GM18507 (cell line): ENCODE measurements around the gene RBM20.
"Not testable (repeated sequence)": the region's sequence is repeated elsewhere in the genome, so short reads cannot be mapped to it uniquely, and the experiment has no call there.

Experiments used
- DNase-seq: peaks from one replicate; pipeline ENCODE4 v3.0.0; 2011; ENCODE audit warnings: low read depth; ENCODE audit not compliant: insufficient read length; ENCODE audit errors: extremely low spot score
- FAIRE-seq: peaks from 2 replicates; lab custom pipeline; 2011; peaks lifted over from hg19 to GRCh38; lab: Jason Lieb, UNC

RBM20 gene

DNA sequence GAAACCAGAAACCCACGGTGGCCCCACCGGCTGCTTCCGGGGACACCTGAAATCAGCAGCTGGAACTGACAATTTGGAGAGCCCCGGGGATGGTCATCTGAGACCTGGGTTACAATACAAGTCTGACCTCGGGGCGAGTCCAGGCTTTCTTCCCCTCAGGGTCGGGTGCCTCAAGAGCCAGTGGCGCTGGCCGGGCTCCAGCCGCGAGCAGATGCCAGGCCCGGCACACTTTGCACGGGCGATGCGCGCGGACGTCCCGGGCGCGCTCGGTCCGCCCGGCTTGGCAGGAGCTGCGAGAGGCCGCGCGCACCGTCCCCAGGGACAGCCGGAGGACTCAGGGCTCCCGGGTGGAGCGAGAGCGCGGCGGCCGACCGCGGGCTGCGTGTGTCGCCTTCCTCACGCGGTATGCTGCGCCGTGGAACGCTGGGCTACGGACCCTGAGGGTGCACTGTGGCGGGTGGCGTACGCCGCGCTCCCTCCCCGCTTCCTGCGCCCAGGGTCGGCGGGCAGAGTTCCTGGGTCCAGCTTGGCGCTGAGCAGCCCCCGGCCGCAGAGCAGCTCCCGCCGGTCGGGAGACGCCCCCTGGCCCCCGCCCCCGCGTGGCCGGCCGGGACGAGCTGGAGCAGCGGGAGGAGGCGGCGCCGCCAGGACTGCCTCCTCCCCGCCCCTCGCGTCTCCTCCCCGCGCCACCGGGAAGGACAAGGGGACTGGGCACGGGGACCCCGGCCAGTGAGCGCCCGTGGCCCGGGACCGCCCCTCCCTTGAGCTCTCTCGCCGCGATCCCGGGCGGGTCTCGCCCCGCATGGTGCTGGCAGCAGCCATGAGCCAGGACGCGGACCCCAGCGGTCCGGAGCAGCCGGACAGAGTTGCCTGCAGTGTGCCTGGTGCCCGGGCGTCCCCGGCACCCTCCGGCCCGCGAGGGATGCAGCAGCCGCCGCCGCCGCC, at the start of gene RBM20:
Gene RBM20 (plus strand): TSS at position 684 of the 945 bp plus-strand sequence. CDS start 119 bp downstream, at position 803.
- FAIRE-seq (no peak), DNase-seq (no peak)

DNA sequence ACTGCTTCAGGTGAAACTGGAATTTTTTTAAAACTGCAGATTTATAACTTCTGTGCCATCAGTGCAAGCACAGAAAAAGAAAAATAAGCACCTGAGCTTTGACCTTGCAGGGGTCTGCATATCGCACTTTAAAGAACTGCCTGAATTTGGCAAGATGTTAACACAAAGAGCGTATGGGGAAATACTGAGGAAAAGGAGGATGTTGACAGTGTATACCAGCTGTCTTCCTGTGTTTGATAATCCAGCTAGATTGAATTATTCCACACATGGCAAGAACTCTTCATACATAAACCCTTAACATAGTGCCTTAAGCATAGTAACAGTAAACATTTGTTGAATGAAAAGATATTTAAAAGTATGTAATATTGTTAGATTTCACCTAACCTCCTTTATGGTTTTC, 46.7 kb upstream of the RBM20 start:
- FAIRE-seq, result no peak
- no peak for DNase-seq

DNA sequence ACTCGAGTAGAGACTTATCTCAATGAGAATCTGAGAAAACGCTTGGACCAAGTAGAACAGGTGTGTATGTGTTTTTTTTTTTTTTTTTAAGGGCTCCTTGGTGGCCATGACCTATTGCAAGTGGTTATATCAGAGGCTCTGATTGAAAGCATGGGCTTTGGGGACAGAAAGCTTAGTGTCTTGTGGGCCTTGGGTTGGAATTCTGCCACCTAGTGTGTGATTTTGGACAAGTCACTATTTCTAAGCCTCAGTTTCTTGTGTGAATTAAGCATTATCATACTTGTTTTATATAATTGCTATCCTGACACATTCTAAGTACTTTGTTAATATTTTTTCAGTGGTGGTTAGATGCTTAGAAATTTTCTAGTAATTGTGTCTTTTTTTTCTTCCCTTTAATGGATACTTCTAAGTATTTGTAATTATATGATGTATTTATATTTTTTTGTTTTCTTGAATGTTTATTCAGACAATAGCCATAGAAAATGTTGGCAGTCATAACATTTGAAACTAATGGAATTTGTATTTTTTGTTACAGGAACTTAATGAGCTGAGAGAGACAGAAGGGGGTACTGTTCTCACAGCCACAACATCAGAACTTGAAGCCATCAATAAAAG, 43.5 kb upstream of the RBM20 start:
- DNase-seq (no peak), FAIRE-seq (peak; percentile 86)

DNA sequence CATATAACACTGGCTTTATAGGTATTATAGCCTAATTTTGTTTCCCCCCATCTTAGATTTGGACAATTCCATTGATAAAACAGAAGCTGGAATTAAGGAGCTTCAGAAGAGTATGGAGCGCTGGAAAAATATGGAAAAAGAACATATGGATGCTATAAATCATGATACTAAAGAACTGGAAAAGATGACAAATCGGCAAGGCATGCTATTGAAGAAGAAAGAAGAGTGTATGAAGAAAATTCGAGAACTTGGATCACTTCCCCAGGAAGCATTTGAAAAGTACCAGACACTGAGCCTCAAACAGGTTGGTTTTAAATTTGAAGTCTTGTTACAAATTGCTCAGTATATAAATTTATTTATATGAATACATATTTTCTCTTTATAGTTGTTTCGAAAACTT, 42.6 kb upstream of the RBM20 start:
- FAIRE-seq, result no peak

DNA sequence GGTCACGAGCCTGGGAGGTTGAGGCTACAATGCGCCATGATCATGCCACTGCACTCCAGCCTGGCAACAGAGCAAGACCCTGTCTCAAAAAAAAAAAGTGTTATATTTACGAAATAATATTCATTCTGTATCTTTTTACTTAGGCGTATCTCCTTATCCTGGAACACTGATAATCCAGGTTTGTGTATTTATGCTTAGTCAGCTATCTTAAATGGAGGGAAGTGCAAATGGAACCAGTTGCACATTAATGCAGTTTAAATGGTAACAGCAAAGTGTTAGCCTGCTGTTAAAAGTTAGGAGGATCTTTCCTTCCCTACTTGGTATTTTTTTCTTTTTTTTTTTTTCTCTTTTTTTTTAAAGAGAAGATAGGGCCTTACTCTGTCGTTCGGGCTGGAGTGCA, 36.0 kb upstream of the RBM20 start:
- no peak for DNase-seq
- FAIRE-seq, result no peak

More for the DNA sequence above, 42.6 kb upstream of the RBM20 start:
- DNase-seq, result no peak

DNA sequence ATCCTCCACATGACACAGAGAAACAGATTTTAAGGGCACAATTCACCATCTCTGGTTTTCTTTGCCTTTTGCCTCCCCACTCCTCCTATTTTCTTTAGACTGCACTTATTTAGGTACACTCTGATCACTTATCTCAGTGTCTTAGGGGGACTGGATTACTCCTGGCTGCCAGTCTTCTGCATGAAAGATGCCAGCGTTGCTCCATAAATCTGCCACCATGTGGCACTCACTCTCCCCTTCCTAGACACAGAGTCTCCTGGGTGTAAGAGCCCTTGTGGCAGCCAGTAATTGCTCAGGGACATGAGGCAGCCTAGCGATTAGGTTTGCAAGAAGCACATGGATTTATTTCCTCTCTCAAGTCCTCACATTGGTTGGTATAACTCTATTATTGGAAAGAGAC, 34.5 kb upstream of the RBM20 start:
- FAIRE-seq (no peak), DNase-seq (no peak)

DNA sequence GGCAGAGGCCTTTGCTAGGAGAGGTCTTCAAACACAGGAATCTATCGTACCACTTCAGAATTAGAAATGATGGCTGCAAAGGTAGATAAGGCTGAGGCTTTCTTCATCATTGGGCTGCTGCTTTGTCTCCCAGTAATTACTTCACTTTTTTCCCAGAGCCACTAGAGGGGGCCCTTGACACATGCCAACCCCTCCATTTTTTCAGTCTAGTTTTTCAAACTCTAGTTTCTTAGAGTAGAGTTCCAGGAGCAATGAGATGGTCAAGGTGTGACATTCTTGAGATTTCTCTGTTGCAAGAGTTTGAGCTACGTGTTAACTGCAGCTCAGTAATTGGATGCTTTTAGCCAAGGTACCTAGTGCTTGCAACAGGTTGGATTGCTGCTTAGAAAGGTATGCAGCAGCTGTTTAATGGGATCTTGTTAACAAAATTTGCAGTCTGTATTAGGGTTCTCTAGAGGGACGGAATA, 33.8 kb upstream of the RBM20 start:
- DNase-seq (peak; percentile 30), FAIRE-seq (peak; percentile 87)

DNA sequence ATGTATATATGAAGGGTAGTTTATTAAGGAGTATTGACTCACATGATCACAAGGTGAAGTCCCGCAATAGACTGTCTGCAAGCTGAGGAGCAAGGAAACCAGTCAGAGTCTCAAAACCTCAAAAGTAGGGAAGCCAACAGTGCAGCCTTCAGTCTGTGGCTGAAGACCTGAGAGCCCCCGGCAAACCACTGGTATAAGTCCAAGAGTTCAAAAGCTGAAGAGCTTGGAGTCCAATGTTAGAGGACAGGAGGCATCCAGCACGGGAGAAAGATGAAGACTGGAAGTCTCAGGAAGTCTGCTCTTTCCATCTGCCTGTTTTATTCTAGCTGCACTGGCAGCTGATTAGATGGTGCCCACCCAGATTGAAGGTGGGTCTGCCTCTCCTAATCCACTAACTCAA, 33.4 kb upstream of the RBM20 start:
- DNase-seq, FAIRE-seq: not testable (repeated sequence)

DNA sequence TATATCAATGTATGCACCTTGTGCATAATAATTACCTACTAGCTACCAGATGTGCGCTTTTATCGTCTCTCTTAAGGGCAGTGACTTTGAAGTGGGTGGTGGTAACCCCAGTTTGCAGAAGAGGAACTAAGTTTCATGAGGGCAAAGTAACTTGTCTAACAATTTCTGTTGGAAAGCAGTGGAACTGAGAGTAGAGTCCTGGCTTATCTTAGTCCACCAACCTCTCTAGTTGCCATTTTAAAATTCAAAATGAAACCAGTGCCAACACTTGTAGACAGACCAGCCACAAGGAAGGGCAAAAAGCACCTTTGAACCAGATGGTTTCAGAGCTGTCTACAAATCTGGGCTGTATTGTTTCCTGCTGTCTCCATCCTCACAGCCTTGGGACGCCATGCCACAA, 32.0 kb upstream of the RBM20 start:
- DNase-seq (no peak), FAIRE-seq (peak; percentile 48)

DNA sequence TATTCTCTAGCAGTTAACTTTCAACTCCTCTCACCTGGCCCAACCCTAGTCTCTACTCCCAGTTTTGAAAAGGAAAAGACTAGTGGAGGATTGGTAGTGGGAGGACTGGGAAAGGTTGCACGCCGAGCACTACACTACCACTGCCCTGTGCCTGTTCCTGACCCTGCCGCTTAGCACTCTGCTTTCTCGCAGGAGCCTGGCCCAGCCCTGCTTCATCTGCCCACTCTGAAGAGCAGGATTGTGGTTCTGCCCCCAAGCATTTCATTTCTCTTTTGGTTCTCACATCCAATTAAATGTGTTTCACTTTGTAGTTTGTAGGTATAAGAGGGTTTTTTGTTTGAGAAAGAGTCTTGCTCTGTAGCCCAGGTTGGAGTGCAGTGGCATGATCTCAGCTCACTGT, 31.5 kb upstream of the RBM20 start:
- no peak for DNase-seq
- no peak for FAIRE-seq

DNA sequence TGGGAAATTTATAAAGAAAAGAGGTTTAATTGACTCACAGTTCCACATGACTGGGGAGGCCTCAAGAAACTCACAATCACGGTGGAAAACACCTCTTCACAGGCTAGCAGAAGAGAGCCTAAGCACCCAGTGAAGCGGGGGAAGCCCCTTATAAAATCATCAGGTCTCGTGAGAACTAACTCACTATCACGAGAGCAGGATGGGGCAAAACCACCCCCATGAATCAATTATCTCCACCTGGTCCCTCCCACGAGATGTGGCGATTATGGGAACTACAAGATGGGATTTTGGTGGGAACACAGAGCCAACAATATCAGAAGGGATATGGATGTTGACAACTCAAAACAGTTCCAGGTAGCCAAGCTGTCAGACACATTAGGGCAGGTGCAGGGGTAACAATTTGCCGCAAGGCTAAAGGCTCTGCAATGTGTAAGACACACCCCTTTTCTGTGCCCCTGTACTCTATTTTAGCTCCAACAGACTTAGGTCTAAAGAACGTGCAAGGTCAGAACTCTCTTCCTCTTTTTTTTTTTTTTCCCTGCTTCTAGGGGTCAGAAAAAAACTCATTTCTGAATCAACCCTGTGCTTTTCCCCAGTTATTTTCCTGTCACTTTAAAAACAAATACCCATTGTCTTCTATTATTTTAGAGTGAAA, 30.7 kb upstream of the RBM20 start:
- DNase-seq (no peak), FAIRE-seq (peak; percentile 15)

DNA sequence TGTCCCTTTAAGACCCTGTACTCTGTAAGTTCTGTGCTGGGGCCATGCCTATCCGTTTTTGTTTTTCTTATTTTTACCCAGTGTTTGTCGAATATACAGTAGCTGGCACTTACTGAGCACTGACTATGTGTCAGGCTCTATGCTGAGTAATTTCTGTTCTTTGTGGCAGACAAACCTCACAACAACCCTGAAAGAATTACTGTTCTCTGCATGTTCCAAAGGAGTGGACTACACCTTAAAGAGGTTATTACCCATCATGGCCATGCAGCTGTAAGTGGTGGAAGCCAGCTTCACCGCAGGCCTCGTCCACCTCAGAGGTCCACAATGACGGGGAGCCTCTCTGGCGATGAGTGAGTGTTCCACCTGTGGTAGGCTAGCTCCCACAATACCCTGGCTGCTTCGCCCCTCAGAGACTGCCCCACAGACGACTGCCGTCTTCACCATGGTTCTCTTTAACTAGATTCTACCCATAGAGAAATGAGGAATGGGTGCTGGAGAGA, 30.1 kb upstream of the RBM20 start:
- peak; percentile 36 for FAIRE-seq
- DNase-seq, result no peak

DNA sequence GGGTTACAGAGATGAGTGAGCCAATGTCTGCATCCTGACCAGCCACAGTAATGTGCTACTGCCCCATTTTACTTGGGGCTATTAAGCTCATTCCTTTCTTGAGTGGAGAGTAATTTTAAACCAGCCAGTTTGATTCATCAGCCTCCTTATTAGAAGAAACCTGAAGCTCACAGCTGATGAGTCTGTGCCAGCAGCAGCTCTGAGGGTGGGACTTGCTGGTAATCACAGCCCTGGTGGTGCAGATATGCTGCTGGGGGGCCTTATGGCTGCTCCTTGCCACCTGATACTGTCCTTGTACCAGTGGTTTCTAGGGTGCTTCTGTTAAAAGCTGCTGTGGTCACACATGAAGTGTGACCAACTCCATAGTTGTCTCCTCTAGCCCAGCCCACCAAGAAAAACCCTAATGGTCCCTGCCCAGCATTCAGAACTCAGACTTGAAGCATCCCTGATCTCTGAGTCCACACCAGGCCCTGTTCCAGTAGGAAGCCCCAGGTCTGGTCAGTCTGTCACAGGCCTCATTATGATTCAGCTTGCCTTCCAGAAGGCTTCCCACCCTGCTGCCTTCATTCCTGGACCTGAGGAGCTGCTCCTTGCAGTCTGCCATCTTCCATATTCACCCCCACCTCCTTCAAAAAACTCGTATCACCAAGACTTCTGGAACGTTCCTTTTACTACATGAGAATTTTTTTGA, 28.9 kb upstream of the RBM20 start:
- DNase-seq, result no peak
- no peak for FAIRE-seq

DNA sequence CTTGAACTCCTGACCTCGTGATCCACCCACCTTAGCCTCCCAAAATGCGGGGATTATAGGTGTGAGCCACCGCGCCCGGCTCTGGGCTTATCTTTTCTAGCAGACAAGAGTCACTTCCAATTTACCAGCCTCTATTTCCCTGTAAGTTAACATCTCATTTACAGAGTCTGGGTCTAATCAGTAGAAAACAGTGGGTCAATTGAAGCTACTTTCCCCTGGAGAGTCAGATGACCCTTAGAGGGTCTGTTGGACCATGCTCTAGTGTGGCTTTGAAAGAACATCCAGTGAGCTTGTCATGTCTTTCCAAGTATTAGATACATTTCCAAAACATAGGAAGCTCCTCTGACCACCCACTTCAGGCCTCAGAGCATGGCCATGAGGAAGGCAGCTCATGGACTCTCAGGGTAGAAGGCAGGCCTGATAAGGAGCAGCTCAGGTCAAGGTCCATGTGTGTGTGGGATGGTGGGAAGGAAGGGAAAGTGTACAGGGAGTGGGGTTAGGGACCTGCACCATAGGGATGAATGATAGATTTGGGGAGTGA, 27.6 kb upstream of the RBM20 start:
- no peak for DNase-seq
- no peak for FAIRE-seq

DNA sequence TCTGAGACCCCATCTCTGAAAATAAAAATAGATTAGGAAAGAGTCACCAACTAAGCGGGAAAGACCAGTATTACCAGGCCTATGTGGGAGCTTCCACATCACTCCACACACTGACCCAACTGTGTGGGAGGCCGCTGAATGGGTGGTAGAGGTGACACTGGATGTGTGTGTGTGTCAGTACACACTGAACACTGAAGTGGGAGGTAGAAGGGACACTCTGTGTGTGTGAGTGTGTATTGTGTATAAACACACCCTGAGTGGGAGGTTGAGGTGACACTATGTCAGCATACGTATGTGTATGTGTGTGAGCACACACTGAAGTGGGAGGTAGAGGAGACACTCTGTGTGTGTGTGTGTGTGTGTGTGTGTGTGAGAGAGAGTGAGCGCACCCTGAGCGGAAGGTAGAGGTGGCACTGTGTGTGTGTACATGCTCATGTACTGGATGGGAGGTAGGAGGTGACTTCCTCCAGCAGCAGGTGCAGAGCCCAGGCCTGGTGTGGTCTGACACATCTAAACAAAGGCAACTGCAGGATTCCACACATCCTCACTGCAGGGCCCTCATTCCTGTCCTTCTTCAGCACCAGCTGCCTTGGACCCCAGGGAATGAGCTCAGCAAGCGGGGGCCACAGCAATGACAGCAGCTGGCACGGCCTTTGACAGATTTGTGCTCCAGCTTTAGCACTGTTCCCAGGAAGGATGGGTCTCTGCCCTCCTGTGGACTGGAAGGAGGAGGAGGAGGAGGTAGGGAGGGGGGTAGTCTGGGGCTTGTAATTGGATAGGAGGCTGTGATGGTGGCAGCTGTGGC, 26.5 kb upstream of the RBM20 start:
- FAIRE-seq, result no peak

DNA sequence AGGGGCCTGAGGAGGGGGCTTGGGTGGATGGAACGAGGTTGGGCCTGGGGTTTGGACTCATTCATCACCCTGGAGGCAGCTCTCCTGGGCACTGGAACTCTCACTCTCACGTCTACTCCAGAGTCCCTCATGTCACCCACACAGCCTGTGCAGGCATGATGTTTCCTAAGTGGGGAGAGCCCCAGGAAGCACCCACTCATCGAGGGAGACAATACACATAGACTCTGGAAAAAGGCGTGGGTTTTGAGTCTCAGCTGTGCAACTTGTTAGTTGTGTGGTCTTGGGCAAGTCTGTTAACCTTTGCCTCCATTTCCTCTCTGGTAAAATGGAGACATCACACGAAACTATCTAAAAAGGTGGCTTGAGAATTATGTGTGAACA, 25.9 kb upstream of the RBM20 start:
- DNase-seq (no peak), FAIRE-seq (no peak)

More for the DNA sequence above, 26.5 kb upstream of the RBM20 start:
- DNase-seq, result no peak

DNA sequence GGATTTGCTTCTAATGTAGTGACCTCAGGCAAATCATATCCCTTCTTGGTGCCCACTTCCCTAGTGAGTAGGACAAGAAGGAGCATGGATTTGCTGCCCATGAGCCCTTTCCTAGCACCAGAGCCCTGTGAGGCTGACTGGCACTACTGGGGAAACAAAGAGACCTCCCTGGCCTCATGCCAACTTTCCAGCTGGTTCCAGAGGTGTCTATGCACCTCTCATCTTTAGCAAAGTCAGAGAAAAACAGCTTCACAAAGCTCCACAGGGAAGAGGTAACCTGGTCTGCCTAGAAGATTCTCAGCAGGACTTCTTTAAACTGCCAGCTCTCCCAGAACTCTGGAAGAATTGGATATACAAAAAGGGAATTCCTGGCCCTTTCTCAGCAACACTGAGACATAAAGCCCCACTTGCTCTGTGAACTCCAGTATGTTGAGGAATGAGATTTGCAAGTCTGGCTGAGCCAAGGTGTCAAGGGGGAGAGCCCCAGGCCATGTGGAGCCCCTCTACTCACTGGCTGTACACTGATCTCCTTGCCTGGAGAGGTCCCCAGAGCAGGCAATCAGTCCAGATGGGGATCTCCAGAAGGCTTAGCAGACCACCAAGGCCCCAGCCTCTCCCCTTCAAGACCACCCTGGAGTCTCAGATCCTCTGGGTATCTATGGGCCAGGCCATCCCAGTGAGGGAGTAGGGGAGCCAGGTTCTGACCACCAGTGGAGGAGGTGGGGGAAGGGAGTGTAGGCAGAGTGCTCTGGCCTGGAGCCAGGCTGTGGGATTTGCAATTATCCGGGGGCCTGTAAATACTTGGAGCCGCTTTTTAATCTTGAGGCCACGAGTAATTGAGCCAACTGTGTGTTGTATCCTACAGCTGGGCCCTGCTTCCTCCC, 24.4 kb upstream of the RBM20 start:
- no peak for DNase-seq
- FAIRE-seq, result no peak

DNA sequence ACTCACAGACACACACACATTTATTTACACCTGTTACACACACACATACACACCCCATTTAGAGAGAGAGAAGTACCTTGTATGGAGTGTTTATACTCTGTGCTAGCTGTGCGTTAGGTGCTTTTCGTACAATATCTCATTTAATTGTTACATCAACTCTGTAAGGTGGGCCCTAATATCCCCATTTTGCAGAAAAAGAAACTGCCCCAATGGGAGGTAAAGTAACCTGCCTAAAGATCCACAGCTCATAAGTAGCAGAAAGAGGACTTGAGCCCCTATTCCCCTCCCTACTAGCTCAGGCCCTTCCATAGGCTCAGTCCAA, 23.8 kb upstream of the RBM20 start:
- FAIRE-seq, result no peak
- DNase-seq, result no peak
